Mesendoderm (in vitro differentiated cells): ENCODE results near the gene RAB14. TPM values are rescaled to one million over a fixed set of nuclear protein-coding genes. Genes with fewer than 3 reads are reported as not detected.
"Not testable (repeated sequence)": the region's sequence is repeated elsewhere in the genome, so short reads cannot be mapped to it uniquely, and the experiment has no call there.

ENCODE experiments used
- DNase-seq: peaks from one replicate; pipeline ENCODE4 v3.0.0; 2013
- H2AK5ac ChIP-seq: 2 replicates; pipeline ENCODE4 v1.6.1; 2013; ENCODE audit warnings: low read length, inconsistent platforms
- H2BK120ac ChIP-seq: 2 replicates; pipeline ENCODE4 v1.6.1; 2013; ENCODE audit warnings: low read depth, mild to moderate bottlenecking, low read length, moderate library complexity, mixed read lengths
- H2BK15ac ChIP-seq: replicated peaks from 2 replicates; pipeline ENCODE4 v1.6.1; 2013; ENCODE audit warnings: low read depth, mild to moderate bottlenecking, moderate library complexity
- H2BK5ac ChIP-seq: 2 replicates; pipeline ENCODE4 v1.6.1; 2013; ENCODE audit warnings: low read length, inconsistent platforms
- H3K18ac ChIP-seq: 2 replicates; pipeline ENCODE4 v1.6.1; 2013; ENCODE audit warnings: mild to moderate bottlenecking, low read length, mixed read lengths
- H3K23ac ChIP-seq: one replicate; pipeline ENCODE4 v1.6.1; 2013; ENCODE audit warnings: low read length
- H3K27ac ChIP-seq: 2 replicates; pipeline ENCODE4 v1.5.1; 2013; ENCODE audit warnings: low read depth, mild to moderate bottlenecking, inconsistent platforms, low read length, moderate library complexity
- H3K27me3 ChIP-seq: 2 replicates; pipeline ENCODE4 v1.6.1; 2013; ENCODE audit warnings: low read length, control low read depth, mild to moderate bottlenecking, inconsistent platforms; ENCODE audit not compliant: insufficient read depth, poor library complexity
- H3K36me3 ChIP-seq: 2 replicates; pipeline ENCODE4 v1.6.1; 2013; ENCODE audit warnings: low read length, inconsistent platforms; ENCODE audit not compliant: control insufficient read depth, insufficient read depth
- H3K4ac ChIP-seq: one replicate; pipeline ENCODE4 v1.6.1; 2013; ENCODE audit warnings: low read depth, mild to moderate bottlenecking, low read length, moderate library complexity
- H3K4me1 ChIP-seq: 2 replicates; pipeline ENCODE4 v1.6.1; 2013; ENCODE audit warnings: low read depth, low read length, inconsistent platforms; ENCODE audit not compliant: control insufficient read depth
- H3K4me2 ChIP-seq: 2 replicates; pipeline ENCODE4 v1.6.1; 2013; ENCODE audit warnings: low read length
- H3K4me3 ChIP-seq: 2 replicates; pipeline ENCODE4 v1.5.1; 2013; ENCODE audit warnings: mild to moderate bottlenecking, low read length
- H3K56ac ChIP-seq: one replicate; pipeline ENCODE4 v1.6.1; 2013; ENCODE audit warnings: low read length
- H3K79me1 ChIP-seq: 2 replicates; pipeline ENCODE4 v1.6.1; 2013; ENCODE audit warnings: low read length, inconsistent platforms
- H3K79me2 ChIP-seq: 2 replicates; pipeline ENCODE4 v1.6.1; 2013; ENCODE audit warnings: mild to moderate bottlenecking, low read length; ENCODE audit not compliant: control insufficient read depth, insufficient read depth
- H3K9ac ChIP-seq: 2 replicates; pipeline ENCODE4 v1.6.1; 2013; ENCODE audit warnings: low read length, inconsistent platforms
- H4K5ac ChIP-seq: one replicate; pipeline ENCODE4 v1.6.1; 2013; ENCODE audit warnings: low read length
- H4K8ac ChIP-seq: one replicate; pipeline ENCODE4 v1.6.1; 2013; ENCODE audit warnings: low read depth, mild to moderate bottlenecking, control low read depth, low read length, moderate library complexity
- WGBS: extraction: QIAGEN DNeasy Blood & Tissue Kit; methylation state at CpG from one replicate; pipeline ENCODE4 v1.1.7; 2013; ENCODE audit warnings: low lambda C conversion rate, missing lambda C conversion rate; ENCODE audit not compliant: insufficient coverage; ENCODE audit errors: extremely low coverage; 5-methylcytosine and 5-hydroxymethylcytosine counted together
- small RNA-seq: library from polyadenylated mRNA; stranded (forward); fragments of <200 nt; extraction: miRNeasy Mini kit (QIAGEN cat#:217004); gene quantifications from one replicate; pipeline ENCODE3, GENCODE V24; 2013; ENCODE audit not compliant: insufficient read depth

Gene RAB14

DNA sequence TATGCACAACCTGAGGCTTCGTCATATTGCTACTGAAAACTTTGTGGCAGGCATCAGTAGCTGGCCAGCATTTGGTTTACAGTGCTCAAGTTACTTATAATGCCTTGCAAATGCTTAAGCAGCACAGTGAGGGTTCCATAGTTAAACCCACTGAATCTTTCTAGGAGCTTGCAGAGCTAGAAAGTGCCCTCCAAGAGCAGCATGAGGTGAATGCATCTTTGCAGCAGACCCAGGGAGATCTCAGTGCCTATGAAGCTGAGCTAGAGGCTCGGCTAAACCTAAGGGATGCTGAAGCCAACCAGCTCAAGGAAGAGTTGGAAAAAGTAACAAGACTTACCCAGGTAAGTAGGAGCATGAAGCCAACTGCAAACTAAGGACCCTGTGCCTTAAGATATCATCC lies 66.0 kb downstream of the RAB14 start:
- Histone ChIP-seq H3K4me2 (no peak overlapping the region), H3K27ac (no peak overlapping the region), H3K56ac (no peak overlapping the region), H3K4me1 (no peaks in the 10 kb centered on the region), H3K79me1 (no peaks in the 10 kb centered on the region), H3K79me2 (no peaks in the 10 kb centered on the region), H3K4me3 (no peak overlapping the region), H4K5ac (no peak overlapping the region), H3K4ac (no peak overlapping the region), H2BK5ac (no peak overlapping the region), H3K18ac (no peak overlapping the region), H4K8ac (no peak overlapping the region), H3K36me3 (no peaks in the 10 kb centered on the region), H2BK120ac (no peak overlapping the region), H2AK5ac (no peak overlapping the region), H3K9ac (no peak overlapping the region), H2BK15ac (no peak overlapping the region), H3K23ac (no peak overlapping the region), H3K27me3 (no peaks in the 10 kb centered on the region)
- no peak for DNase-seq
- no CpG with 5 or more reads among the region's 2 CpGs for WGBS

DNA sequence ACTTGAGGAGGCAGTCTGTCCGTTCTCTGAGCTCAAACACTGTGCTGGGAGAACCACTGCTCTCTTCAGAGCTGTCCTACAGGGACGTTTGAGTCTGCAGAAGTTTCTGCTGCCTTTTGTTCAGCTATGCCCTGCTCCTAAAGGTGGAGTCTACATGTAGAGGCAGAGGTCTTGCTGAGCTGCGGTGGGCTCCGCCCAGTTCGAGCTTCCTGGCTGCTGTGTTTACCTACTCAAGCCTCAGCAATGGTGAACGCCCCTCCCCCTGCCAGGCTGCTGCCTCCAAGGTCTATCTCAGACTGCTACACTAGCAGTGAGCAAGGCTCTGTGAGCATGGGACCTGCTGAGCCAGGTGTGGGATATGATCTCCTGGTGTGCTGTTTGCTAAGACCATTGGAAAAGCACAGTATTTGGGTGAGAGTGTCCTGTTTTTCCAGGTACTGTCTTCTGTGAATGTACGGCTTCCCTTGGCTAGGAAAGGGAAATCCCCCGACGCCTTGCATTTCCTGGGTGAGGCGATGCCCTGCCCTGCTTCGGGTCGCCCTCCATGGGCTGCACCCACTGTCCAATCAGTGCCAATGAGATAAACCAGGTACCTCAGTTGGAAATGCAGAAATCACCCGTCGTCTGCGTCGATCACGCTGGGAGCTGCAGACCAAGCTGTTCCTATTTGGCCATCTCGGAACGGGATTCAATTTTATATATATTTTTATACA lies 68.4 kb downstream of the RAB14 start:
- WGBS, result no CpG with 5 or more reads among the region's 19 CpGs
- H3K23ac ChIP-seq, result no peak overlapping the region
- H4K5ac ChIP-seq, result no peak overlapping the region
- H3K79me2 ChIP-seq, result no peaks in the 10 kb centered on the region
- H3K4me2 ChIP-seq, result no peak overlapping the region
- peak overlapping the region; percentile 42 for H3K56ac ChIP-seq
- peak; percentile 53 for DNase-seq
- H3K27ac ChIP-seq, result no peak overlapping the region
- H2AK5ac ChIP-seq, result no peak overlapping the region
- no peak overlapping the region for H3K4ac ChIP-seq
- H3K36me3 ChIP-seq, result no peaks in the 10 kb centered on the region
- H3K27me3 ChIP-seq, result no peaks in the 10 kb centered on the region
- no peak overlapping the region for H2BK120ac ChIP-seq
- no peak overlapping the region for H2BK15ac ChIP-seq
- H2BK5ac ChIP-seq, result no peak overlapping the region
- H3K4me1 ChIP-seq, result no peaks in the 10 kb centered on the region
- no peak overlapping the region for H3K4me3 ChIP-seq
- H3K9ac ChIP-seq, result no peak overlapping the region
- no peaks in the 10 kb centered on the region for H3K79me1 ChIP-seq
- no peak overlapping the region for H3K18ac ChIP-seq
- no peak overlapping the region for H4K8ac ChIP-seq

DNA sequence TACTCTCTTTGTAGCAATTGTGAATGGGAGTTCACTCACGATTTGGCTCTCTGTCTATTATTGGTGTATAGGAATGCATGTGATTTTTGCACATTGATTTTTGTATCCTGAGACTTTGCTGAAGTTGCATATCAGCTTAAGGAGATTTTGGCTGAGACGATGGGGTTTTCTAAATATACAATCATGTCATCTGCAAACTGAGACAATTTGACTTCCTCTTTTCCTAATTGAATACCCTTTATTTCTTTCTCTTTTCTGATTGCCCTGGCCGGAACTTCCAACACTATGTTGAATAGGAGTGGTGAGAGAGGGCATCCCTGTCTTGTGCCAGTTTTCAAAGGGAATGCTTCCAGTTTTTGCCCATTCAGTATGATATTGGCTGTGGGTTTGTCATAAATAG lies 72.3 kb downstream of the RAB14 start:
- not testable (repeated sequence) for H3K4me2 ChIP-seq, H3K79me2 ChIP-seq, H3K18ac ChIP-seq, H3K9ac ChIP-seq, H3K27me3 ChIP-seq, H3K4ac ChIP-seq, H4K8ac ChIP-seq, H3K4me3 ChIP-seq, H3K4me1 ChIP-seq, DNase-seq, H2BK15ac ChIP-seq, H2BK5ac ChIP-seq, H4K5ac ChIP-seq, H3K36me3 ChIP-seq, H3K23ac ChIP-seq, H2AK5ac ChIP-seq, H3K79me1 ChIP-seq, H3K56ac ChIP-seq, H3K27ac ChIP-seq, H2BK120ac ChIP-seq
- whole genome bisulfite sequencing, result no CpG with 5 or more reads among the region's 3 CpGs

Small RNAs within 50 kb of the gene (small RNA-seq; reads per million reads assigned to genes)
- not detected for gene RN7SL181P
